HL-60 (cell line): ENCODE results near the gene FOXA2.

Experiments
- GABPA ChIP-seq: IDR thresholded peaks from 2 replicates; pipeline ENCODE4 v1.6.1; 2012; ENCODE audit warnings: low read depth
- POLR2AphosphoS5 ChIP-seq: IDR thresholded peaks from 2 replicates; pipeline ENCODE4 v1.6.1; 2012; ENCODE audit warnings: low read depth
- TF ChIP-seq, protein P1 (sequence below): IDR thresholded peaks from one replicate; pipeline ENCODE4 v1.5.1; 2011; ENCODE audit warnings: low read length, control low read depth, inconsistent platforms; ENCODE audit not compliant: insufficient read depth
- TF ChIP-seq, protein P2 (sequence below): IDR thresholded peaks from 2 replicates; pipeline ENCODE4 v1.6.1; 2012; ENCODE audit warnings: low read depth; ENCODE audit not compliant: insufficient replicate concordance

DNA sequence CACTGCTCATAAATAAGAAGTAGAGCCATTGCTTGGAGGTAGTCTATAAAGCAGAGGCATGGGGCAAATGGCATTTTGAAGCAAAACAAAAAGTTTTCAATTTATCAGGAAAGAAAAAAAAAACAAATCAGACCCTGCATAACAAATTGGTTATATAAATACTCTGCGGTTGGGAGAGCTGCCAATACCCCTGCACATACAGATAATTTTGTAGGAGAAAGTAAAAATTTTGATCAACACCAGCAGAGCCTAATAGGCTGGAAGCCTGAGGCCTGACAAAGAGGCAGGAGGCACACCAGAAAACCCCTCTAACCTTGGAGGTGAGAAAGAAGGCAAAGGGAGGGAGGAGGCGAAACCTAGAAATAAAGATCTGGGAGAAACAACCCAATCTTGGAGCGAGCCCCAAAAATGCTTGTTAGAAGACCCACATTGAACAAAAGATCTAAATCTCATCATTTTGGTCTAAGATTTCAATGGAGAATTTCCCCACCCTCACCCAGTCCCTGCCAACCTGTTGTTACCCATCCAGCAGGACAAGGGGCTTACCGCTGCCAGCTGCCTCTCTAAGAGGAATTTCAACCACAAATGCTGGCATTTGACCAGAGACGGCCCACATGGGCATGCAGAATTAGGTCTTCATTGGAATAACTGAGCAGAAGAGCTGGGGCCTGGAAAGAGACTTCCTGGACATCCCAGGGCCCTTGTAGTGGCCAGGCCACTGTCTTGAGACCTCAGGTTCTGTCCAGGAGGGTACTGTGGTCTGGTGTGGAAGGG, 28.4 kb downstream of the FOXA2 start:
- TF ChIP-seq POLR2AphosphoS5 (no peak), GABPA (no peak)
- TF ChIP-seq, protein P1, sequence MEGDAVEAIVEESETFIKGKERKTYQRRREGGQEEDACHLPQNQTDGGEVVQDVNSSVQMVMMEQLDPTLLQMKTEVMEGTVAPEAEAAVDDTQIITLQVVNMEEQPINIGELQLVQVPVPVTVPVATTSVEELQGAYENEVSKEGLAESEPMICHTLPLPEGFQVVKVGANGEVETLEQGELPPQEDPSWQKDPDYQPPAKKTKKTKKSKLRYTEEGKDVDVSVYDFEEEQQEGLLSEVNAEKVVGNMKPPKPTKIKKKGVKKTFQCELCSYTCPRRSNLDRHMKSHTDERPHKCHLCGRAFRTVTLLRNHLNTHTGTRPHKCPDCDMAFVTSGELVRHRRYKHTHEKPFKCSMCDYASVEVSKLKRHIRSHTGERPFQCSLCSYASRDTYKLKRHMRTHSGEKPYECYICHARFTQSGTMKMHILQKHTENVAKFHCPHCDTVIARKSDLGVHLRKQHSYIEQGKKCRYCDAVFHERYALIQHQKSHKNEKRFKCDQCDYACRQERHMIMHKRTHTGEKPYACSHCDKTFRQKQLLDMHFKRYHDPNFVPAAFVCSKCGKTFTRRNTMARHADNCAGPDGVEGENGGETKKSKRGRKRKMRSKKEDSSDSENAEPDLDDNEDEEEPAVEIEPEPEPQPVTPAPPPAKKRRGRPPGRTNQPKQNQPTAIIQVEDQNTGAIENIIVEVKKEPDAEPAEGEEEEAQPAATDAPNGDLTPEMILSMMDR, result no peak
- TF ChIP-seq, protein P2, sequence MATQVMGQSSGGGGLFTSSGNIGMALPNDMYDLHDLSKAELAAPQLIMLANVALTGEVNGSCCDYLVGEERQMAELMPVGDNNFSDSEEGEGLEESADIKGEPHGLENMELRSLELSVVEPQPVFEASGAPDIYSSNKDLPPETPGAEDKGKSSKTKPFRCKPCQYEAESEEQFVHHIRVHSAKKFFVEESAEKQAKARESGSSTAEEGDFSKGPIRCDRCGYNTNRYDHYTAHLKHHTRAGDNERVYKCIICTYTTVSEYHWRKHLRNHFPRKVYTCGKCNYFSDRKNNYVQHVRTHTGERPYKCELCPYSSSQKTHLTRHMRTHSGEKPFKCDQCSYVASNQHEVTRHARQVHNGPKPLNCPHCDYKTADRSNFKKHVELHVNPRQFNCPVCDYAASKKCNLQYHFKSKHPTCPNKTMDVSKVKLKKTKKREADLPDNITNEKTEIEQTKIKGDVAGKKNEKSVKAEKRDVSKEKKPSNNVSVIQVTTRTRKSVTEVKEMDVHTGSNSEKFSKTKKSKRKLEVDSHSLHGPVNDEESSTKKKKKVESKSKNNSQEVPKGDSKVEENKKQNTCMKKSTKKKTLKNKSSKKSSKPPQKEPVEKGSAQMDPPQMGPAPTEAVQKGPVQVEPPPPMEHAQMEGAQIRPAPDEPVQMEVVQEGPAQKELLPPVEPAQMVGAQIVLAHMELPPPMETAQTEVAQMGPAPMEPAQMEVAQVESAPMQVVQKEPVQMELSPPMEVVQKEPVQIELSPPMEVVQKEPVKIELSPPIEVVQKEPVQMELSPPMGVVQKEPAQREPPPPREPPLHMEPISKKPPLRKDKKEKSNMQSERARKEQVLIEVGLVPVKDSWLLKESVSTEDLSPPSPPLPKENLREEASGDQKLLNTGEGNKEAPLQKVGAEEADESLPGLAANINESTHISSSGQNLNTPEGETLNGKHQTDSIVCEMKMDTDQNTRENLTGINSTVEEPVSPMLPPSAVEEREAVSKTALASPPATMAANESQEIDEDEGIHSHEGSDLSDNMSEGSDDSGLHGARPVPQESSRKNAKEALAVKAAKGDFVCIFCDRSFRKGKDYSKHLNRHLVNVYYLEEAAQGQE, result no peak
